ENCODE measurements around the gene AKAP13.

DNA sequence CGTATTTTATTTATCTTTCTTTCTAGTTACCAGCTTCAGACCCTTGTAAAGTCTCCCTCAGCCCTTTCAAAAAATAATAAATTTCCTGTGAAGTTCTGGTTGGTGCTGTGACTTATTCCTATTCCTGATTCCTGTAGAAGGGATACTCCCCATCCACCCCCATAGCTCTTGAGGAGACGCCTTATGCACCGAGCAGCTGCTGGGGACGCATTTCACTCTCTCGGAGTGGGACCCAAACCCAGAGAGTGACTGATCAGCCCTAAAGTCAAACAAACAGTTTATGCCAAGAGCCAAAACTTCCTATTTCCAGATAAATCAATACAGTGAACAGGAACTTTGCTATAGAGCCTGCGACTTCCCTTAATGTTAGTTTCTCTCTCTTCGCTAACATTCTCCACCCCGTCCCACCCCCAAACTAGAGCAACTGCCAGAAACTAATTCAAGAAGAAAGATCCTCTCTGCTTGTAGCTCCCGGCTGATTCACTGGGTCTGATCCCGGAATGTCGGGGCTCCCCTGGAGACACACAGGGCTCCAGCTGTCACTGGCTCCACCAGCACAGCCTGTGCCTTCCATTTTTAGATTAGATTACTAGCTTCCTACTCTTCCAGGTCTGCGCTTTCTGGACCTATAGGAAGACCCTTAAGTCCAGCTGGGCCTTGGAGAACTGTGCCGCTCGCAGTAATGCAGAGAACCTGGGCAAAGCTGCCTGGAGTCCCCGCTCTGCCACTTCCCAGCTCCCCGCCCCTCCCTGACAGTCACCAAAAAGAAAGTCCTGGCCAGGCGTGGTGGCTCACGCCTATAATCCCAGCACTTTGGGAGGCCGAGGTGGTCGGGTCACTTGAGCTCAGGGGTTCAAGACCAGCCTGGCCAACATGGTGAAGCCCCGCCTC is 369.1 kb downstream of the AKAP13 start:
- no peak for TF ChIP-seq CTCF (conservative IDR thresholded peaks at IDR 0.05)
- TF ChIP-seq ZFX (IDR thresholded peaks at IDR 0.05), result no peak

All from C4-2B (cell line).